ENCODE results near the gene FAM83G.

Gene FAM83G

DNA sequence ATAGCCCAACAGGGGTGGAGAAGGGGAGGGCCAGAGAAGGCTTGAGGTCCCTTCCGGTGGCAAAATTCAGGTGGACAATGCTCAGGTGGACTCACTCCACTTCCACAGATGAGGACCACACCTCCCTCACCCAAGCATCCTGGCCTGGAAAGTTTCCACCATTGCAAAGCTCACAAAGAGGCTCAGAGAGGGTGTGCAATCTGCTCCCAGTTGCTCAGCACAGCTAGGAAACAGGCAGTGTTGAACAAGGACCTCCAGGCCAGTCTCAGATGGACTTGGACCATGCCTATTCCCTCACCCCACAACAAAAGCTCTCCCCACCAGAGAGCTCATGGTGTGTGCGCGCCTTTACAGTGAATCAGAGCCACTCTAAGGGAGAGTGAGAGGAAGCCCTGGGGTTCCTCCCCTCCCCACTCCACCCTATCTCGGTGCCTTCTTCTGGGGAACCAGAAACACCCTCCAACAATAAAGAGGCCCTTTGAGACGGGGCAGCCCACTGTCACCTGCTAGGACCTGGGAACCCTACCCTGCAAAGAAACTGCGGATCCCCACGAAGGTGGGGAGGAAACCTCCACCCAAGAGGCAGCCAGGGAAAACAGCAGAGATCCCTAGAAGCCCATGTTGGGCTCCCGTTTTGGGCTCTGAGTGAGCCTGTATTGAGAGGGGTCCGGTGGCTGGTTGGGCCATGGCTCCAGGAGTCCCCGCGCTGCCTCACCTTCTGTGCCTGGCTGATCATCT lies 1.6 kb downstream of the FAM83G start:
- TF ChIP-seq ZFP3 (CRISPR knock-in tag; IDR thresholded peaks at IDR 0.05): no peak
- no peak for TF ChIP-seq POU6F1 (CRISPR knock-in tag; IDR thresholded peaks at IDR 0.05; ENCODE audit: borderline replicate concordance, low read depth)
- TF ChIP-seq, protein P1, sequence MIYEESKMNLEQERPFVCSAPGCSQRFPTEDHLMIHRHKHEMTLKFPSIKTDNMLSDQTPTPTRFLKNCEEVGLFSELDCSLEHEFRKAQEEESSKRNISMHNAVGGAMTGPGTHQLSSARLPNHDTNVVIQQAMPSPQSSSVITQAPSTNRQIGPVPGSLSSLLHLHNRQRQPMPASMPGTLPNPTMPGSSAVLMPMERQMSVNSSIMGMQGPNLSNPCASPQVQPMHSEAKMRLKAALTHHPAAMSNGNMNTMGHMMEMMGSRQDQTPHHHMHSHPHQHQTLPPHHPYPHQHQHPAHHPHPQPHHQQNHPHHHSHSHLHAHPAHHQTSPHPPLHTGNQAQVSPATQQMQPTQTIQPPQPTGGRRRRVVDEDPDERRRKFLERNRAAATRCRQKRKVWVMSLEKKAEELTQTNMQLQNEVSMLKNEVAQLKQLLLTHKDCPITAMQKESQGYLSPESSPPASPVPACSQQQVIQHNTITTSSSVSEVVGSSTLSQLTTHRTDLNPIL (CRISPR knock-in tag; IDR thresholded peaks at IDR 0.05; ENCODE audit: low read depth): no peak
- no peak for TF ChIP-seq ZC3H10 (CRISPR knock-in tag; IDR thresholded peaks at IDR 0.05)
- TF ChIP-seq ZNF70 (CRISPR knock-in tag; IDR thresholded peaks at IDR 0.05): no peak
- no peak for TF ChIP-seq OSR1 (CRISPR knock-in tag; IDR thresholded peaks at IDR 0.05)
- no peak for TF ChIP-seq ESRRG (CRISPR knock-in tag; IDR thresholded peaks at IDR 0.05)
- no peak for TF ChIP-seq BACH2 (CRISPR knock-in tag; IDR thresholded peaks at IDR 0.05; ENCODE audit: borderline replicate concordance)
- TF ChIP-seq, protein P2, sequence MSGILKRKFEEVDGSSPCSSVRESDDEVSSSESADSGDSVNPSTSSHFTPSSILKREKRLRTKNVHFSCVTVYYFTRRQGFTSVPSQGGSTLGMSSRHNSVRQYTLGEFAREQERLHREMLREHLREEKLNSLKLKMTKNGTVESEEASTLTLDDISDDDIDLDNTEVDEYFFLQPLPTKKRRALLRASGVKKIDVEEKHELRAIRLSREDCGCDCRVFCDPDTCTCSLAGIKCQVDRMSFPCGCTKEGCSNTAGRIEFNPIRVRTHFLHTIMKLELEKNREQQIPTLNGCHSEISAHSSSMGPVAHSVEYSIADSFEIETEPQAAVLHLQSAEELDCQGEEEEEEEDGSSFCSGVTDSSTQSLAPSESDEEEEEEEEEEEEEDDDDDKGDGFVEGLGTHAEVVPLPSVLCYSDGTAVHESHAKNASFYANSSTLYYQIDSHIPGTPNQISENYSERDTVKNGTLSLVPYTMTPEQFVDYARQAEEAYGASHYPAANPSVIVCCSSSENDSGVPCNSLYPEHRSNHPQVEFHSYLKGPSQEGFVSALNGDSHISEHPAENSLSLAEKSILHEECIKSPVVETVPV (CRISPR knock-in tag; IDR thresholded peaks at IDR 0.05): no peak
- TF ChIP-seq ZNF8 (CRISPR knock-in tag; IDR thresholded peaks at IDR 0.05): no peak
- no peak for TF ChIP-seq PPARA (CRISPR knock-in tag; IDR thresholded peaks at IDR 0.05; ENCODE audit: borderline replicate concordance)
- TF ChIP-seq ARNTL (CRISPR knock-in tag; IDR thresholded peaks at IDR 0.05; ENCODE audit: borderline replicate concordance, low read depth): no peak
- TF ChIP-seq TCF4 (CRISPR knock-in tag; IDR thresholded peaks at IDR 0.05; ENCODE audit: borderline replicate concordance): no peak
- TF ChIP-seq ISL1 (CRISPR knock-in tag; IDR thresholded peaks at IDR 0.05): no peak
- TF ChIP-seq CSDC2 (CRISPR knock-in tag; IDR thresholded peaks at IDR 0.05): no peak
- TF ChIP-seq, protein P3, sequence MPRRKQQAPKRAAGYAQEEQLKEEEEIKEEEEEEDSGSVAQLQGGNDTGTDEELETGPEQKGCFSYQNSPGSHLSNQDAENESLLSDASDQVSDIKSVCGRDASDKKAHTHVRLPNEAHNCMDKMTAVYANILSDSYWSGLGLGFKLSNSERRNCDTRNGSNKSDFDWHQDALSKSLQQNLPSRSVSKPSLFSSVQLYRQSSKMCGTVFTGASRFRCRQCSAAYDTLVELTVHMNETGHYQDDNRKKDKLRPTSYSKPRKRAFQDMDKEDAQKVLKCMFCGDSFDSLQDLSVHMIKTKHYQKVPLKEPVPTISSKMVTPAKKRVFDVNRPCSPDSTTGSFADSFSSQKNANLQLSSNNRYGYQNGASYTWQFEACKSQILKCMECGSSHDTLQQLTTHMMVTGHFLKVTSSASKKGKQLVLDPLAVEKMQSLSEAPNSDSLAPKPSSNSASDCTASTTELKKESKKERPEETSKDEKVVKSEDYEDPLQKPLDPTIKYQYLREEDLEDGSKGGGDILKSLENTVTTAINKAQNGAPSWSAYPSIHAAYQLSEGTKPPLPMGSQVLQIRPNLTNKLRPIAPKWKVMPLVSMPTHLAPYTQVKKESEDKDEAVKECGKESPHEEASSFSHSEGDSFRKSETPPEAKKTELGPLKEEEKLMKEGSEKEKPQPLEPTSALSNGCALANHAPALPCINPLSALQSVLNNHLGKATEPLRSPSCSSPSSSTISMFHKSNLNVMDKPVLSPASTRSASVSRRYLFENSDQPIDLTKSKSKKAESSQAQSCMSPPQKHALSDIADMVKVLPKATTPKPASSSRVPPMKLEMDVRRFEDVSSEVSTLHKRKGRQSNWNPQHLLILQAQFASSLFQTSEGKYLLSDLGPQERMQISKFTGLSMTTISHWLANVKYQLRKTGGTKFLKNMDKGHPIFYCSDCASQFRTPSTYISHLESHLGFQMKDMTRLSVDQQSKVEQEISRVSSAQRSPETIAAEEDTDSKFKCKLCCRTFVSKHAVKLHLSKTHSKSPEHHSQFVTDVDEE (CRISPR knock-in tag; IDR thresholded peaks at IDR 0.05): no peak
- no peak for TF ChIP-seq GLIS3 (CRISPR knock-in tag; IDR thresholded peaks at IDR 0.05)
- no peak for TF ChIP-seq SNAI2 (CRISPR knock-in tag; IDR thresholded peaks at IDR 0.05)
- TF ChIP-seq RARB (CRISPR knock-in tag; IDR thresholded peaks at IDR 0.05): no peak
- peak; percentile 17 for ATAC-seq

DNA sequence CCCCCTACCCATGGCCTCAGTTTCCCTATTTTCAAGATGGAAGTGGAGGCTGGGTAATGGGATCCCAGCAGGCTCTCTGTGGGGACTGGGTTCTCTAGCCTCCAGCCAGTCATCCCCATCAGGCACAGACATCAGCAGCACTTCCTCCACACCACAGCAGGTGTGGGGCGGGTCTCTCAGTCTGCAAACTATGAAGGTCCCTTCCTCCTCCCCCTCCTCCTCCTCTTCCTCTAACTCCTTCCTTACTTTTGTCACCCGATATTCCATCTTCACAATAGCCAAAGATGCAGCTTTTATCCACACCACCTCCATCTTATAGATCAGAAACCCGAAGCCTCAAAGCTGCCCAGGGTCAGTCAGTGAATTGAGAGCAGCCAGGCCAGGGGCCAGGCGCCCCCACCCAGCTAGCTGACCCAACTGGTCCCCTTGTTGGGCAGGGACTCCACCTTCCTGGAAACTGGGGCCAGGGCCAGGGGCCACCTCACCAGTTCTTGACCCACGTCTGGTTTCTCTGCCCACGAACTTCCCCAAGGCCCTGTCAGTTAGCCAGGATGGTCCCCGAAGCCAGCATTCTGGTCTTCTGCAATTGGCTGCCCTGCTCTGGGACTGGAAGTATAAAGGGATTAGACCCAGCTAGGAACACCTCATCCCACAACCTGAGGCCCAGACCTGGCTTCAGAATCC lies 2.5 kb downstream of the FAM83G start:
- TF ChIP-seq PPARA (CRISPR knock-in tag; IDR thresholded peaks at IDR 0.05; ENCODE audit: borderline replicate concordance) (no peak), BACH2 (CRISPR knock-in tag; IDR thresholded peaks at IDR 0.05; ENCODE audit: borderline replicate concordance) (no peak), ZFP30 (CRISPR knock-in tag; IDR thresholded peaks at IDR 0.05) (no peak), GLIS3 (CRISPR knock-in tag; IDR thresholded peaks at IDR 0.05) (no peak), TOX (CRISPR knock-in tag; IDR thresholded peaks at IDR 0.05; ENCODE audit: borderline replicate concordance) (no peak), ZFP3 (CRISPR knock-in tag; IDR thresholded peaks at IDR 0.05) (no peak), ZNF70 (CRISPR knock-in tag; IDR thresholded peaks at IDR 0.05) (no peak), OSR1 (CRISPR knock-in tag; IDR thresholded peaks at IDR 0.05) (no peak), CSDC2 (CRISPR knock-in tag; IDR thresholded peaks at IDR 0.05) (no peak), ZNF8 (CRISPR knock-in tag; IDR thresholded peaks at IDR 0.05) (no peak), ESRRG (CRISPR knock-in tag; IDR thresholded peaks at IDR 0.05) (no peak)
- TF ChIP-seq, protein P3 (CRISPR knock-in tag; IDR thresholded peaks at IDR 0.05): no peak
- TF ChIP-seq, protein P1 (CRISPR knock-in tag; IDR thresholded peaks at IDR 0.05; ENCODE audit: low read depth): no peak
- no peak for ATAC-seq

All from SK-N-SH treated with all-trans-retinoic acid at 6 μM for 48 hours (cell line).